ENCODE data around the gene CHRNE. TPM values are rescaled to one million over a fixed set of nuclear protein-coding genes. Genes with fewer than 3 reads are reported as not detected.
A peak's percentile ranks its signal among the peaks of the same experiment; 100 is the strongest.

CHRNE gene
- total and polyA plus RNA-seq, 2 donors (not counting 1 experiment from before 2014, with no cell fraction given), result 0.99 to 4.7 TPM

GRCh38 chr17:4942760-4943508 lies 40.0 kb upstream of the CHRNE start:
- no peak for TF ChIP-seq CTCF (IDR thresholded peaks at IDR 0.05)
- no peak for TF ChIP-seq EZH2 (IDR thresholded peaks at IDR 0.05; ENCODE audit: borderline replicate concordance, insufficient read depth, low read depth, low read length, poor library complexity, severe bottlenecking)
- H3K4me3 ChIP-seq (ENCODE audit: control extremely low read depth in 1 of 5, extremely low read depth in 1 of 5, insufficient read depth in 1 of 5, low read depth in 2 of 5, low read length in 4 of 5), result no peak overlapping the region
- intact Hi-C loops (cut with micrococcal nuclease), result loop anchor here (5.0 to 10.0 kb wide), 3 partner anchors 136 to 302 kb away; partner anchors contain the start of genes PLD2 and ZNF594
- no peaks in the 10 kb centered on the region for H3K27me3 ChIP-seq (replicated peaks in 1 of 4; ENCODE audit: control extremely low read depth in 1 of 4, control insufficient read depth in 3 of 4, insufficient read depth in 4 of 4, low read length in 3 of 4)
- H3K9me3 Mint-ChIP-seq (ENCODE audit: insufficient read depth), result no peaks in the 10 kb centered on the region
- 96% methylated on average over 6 of the region's 13 CpGs for WGBS (ENCODE audit: insufficient coverage)
- H3K36me3 ChIP-seq (replicated peaks in 1 of 2; ENCODE audit: control extremely low read depth in 1 of 2, control insufficient read depth in 1 of 2, extremely low read depth in 1 of 2, insufficient read depth in 2 of 2, low read length in 1 of 2), result peaks cover 0 to 48% of the 10 kb centered on the region in 2 experiments
- H3K9me3 ChIP-seq (ENCODE audit: control extremely low read depth in 1 of 3, control insufficient read depth in 2 of 3, insufficient read depth in 1 of 3, low read length in 2 of 3), result no peaks in the 10 kb centered on the region
- H3K27ac Mint-ChIP-seq, result peak overlapping the region; percentile 95
- H3K4me3 Mint-ChIP-seq, result peak overlapping the region; percentile 29
- DNase-seq (no peak), ATAC-seq (ENCODE audit: low read depth) (no peak)
- H3K79me2 ChIP-seq (ENCODE audit: control insufficient read depth, insufficient read depth, low read length), result peaks cover 76% of the 10 kb centered on the region
- H2AFZ ChIP-seq (ENCODE audit: insufficient read depth, low read depth, low read length, poor library complexity, severe bottlenecking), result no peak overlapping the region
- peak overlapping the region; percentile 98 for H3K4me2 ChIP-seq (replicated peaks; ENCODE audit: low read depth, low read length, poor library complexity, severe bottlenecking)
- H4K20me1 ChIP-seq (ENCODE audit: control insufficient read depth, insufficient read depth, low read length, poor library complexity, severe bottlenecking), result peaks cover 39% of the 10 kb centered on the region
- CTCF ChIA-PET, result interaction anchor here (0.6 to 1.7 kb wide), 3 partner anchors 34 to 270 kb away, joined by 3 to 5 read pairs (median 3); no protein-coding TSS in a partner anchor
- H3K27me3 Mint-ChIP-seq, result no peaks in the 10 kb centered on the region
- H3K4me1 Mint-ChIP-seq, result peaks cover 78% of the 10 kb centered on the region
- POLR2A ChIA-PET, result interaction anchor here (2.7 kb wide), 1 partner anchor 24 kb away, joined by 9 read pairs; the partner anchor contains the start of gene SPAG7
- no peak overlapping the region for H3K9ac ChIP-seq (ENCODE audit: low read length)
- H3K27ac ChIP-seq (ENCODE audit: low read length in 2 of 2), result peak overlapping the region; percentile 30 to 93
- H3K4me1 ChIP-seq (ENCODE audit: control insufficient read depth in 2 of 2, insufficient read depth in 2 of 2, low read length in 2 of 2), result peaks cover 68 to 80% of the 10 kb centered on the region in 2 donors

GRCh38 chr17:4941319-4941610 lies 38.4 kb upstream of the CHRNE start:
- Histone ChIP-seq H4K20me1 (ENCODE audit: control insufficient read depth, insufficient read depth, low read length, poor library complexity, severe bottlenecking) (peaks cover 24% of the 10 kb centered on the region), H3K9me3 (ENCODE audit: control extremely low read depth in 1 of 3, control insufficient read depth in 2 of 3, insufficient read depth in 1 of 3, low read length in 2 of 3) (no peaks in the 10 kb centered on the region), H3K4me2 (replicated peaks; ENCODE audit: low read depth, low read length, poor library complexity, severe bottlenecking) (peak overlapping the region; percentile 99), H3K4me1 (ENCODE audit: control insufficient read depth in 2 of 2, insufficient read depth in 2 of 2, low read length in 2 of 2) (peaks cover 63 to 71% of the 10 kb centered on the region in 2 donors), H3K9ac (ENCODE audit: low read length) (peak overlapping the region; percentile 86), H3K27me3 (replicated peaks in 1 of 4; ENCODE audit: control extremely low read depth in 1 of 4, control insufficient read depth in 3 of 4, insufficient read depth in 4 of 4, low read length in 3 of 4) (no peaks in the 10 kb centered on the region), H2AFZ (ENCODE audit: insufficient read depth, low read depth, low read length, poor library complexity, severe bottlenecking) (peak overlapping the region; percentile 78), H3K4me3 (ENCODE audit: control extremely low read depth in 1 of 5, extremely low read depth in 1 of 5, insufficient read depth in 1 of 5, low read depth in 2 of 5, low read length in 4 of 5) (peak overlapping the region; percentile 83 to 100 (median 86)), H3K79me2 (ENCODE audit: control insufficient read depth, insufficient read depth, low read length) (peaks cover 60% of the 10 kb centered on the region), H3K36me3 (replicated peaks in 1 of 2; ENCODE audit: control extremely low read depth in 1 of 2, control insufficient read depth in 1 of 2, extremely low read depth in 1 of 2, insufficient read depth in 2 of 2, low read length in 1 of 2) (peaks cover 0 to 56% of the 10 kb centered on the region in 2 experiments), H3K27ac (ENCODE audit: low read length in 2 of 2) (peak overlapping the region; percentile 84 to 87)
- Mint-ChIP-seq H3K4me1 (peaks cover 71% of the 10 kb centered on the region), H3K4me3 (peak overlapping the region; percentile 89), H3K9me3 (ENCODE audit: insufficient read depth) (no peaks in the 10 kb centered on the region), H3K27ac (peak overlapping the region; percentile 95), H3K27me3 (no peaks in the 10 kb centered on the region)
- TF ChIP-seq CTCF (IDR thresholded peaks at IDR 0.05) (no peak), EZH2 (IDR thresholded peaks at IDR 0.05; ENCODE audit: borderline replicate concordance, insufficient read depth, low read depth, low read length, poor library complexity, severe bottlenecking) (no peak)
- 32% methylated on average over 3 of the region's 4 CpGs for WGBS (ENCODE audit: insufficient coverage)
- ATAC-seq (ENCODE audit: low read depth), result no peak
- no peak for DNase-seq
- ChIA-PET POLR2A (interaction anchor here (2.5 to 2.6 kb wide), 2 partner anchors 26 to 46 kb away, joined by 11 to 25 read pairs; partner anchors contain the start of genes CAMTA2 and SPAG7), CTCF (no interaction called here)
- intact Hi-C loops (cut with micrococcal nuclease), result loop anchor here (2.0 to 10.0 kb wide), 4 partner anchors 56 to 304 kb away; partner anchors contain the start of genes INCA1, KIF1C, PLD2 and ZNF594

All from B cell (primary cell).